Right lobe of liver (tissue), 6 donors: ENCODE data around the gene NDST4. TPM values are rescaled to one million over a fixed set of nuclear protein-coding genes. Genes with fewer than 3 reads are reported as not detected.

Source experiments
- ATAC-seq, 4 donors: fragments of 200-7000 bp; cut with Tn5 transposase; one replicate each; pipeline ENCODE4 v1.9.1; 2020; ENCODE audit warnings: mild to moderate bottlenecking in 4 of 4, moderate library complexity in 4 of 4
- DNase-seq, 3 donors: peaks; one replicate each; pipeline ENCODE4 v3.0.0-alpha.2; 2020
- H3K27ac ChIP-seq, 3 donors: fragments of 200-600 bp; one replicate each; pipeline ENCODE4 v1.8.0; 2022
- H3K27me3 ChIP-seq, 2 donors: fragments of 200-600 bp; one replicate each; pipeline ENCODE4 v1.8.0; 2022
- H3K36me3 ChIP-seq, 4 donors: fragments of 200-600 bp; sonication (generic) in 1 of 4; one replicate each; pipeline versions ENCODE4 v1.5.1 to v1.8.0; 2017 to 2022; ENCODE audit warnings: control low read depth in 1 of 4
- H3K4me1 ChIP-seq, 4 donors: fragments of 200-600 bp; sonication (generic) in 1 of 4; one replicate each; pipeline versions ENCODE4 v1.5.1 to v1.8.0; 2017 to 2022; ENCODE audit warnings: control low read depth in 1 of 4
- H3K4me3 ChIP-seq, 3 donors: fragments of 200-600 bp; one replicate each; pipeline ENCODE4 v1.8.0; 2022
- H3K9me3 ChIP-seq, 4 donors: fragments of 200-600 bp; sonication (generic) in 1 of 4; one replicate each; pipeline versions ENCODE4 v1.5.1 to v1.8.0; 2017 to 2022; ENCODE audit warnings: control low read depth in 1 of 4
- POLR2A ChIP-seq: fragments of 450-650 bp; IDR thresholded peaks from one replicate; pipeline ENCODE4 v1.6.1; 2017; ENCODE audit warnings: antibody characterized with exemption, mild to moderate bottlenecking
- WGBS: methylation state at CpG from one replicate; pipeline ENCODE4 v1.1.6; 2018; ENCODE audit warnings: low coverage, low lambda C conversion rate; ENCODE audit not compliant: insufficient coverage; ENCODE audit errors: missing lambda C conversion rate; 5-methylcytosine and 5-hydroxymethylcytosine counted together
- intact Hi-C, 2 donors: fragments of 100-400 bp; cut with DNase I; formaldehyde crosslinking; loops; one replicate each; pipeline versions ENCODE4 v1.11.2 to v1.14.1; 2022
- total RNA-seq, 6 experiments: library from RNA; depleted of rRNA in 2 of 6; stranded (reverse); fragments of >200 nt in 2 of 6; fragmentation: NEBNext Ultra II Directional in 3 of 6; extraction: Animal tissue kit (Norgen Biotek cat#: 25700) in 3 of 6; gene quantifications; one replicate each; pipeline versions ENCODE4 v1.1.0 to v1.2.4, GENCODE V29; 2016 to 2023
- TF ChIP-seq, protein P1 (sequence below), 4 donors: fragments of 200-600 bp in 3 of 4; fragments of 450-650 bp in 1 of 4; IDR thresholded peaks; one replicate each; pipeline versions ENCODE4 v1.5.1 to v1.8.0; 2016 to 2022; ENCODE audit warnings: antibody characterized with exemption in 4 of 4, mild to moderate bottlenecking in 2 of 4
- donor health status: DM: no; HTN: yes; CAD: no.
- donor health status: DM: no; HTN: no; CAD: no.
- donor health status: DM: no; HTN: no; CAD: no.
- donor health status: DM: no; HTN: yes; CAD: no.
- donor health status: DM: no; HTN: yes; CAD: no.

The NDST4 gene
- total RNA-seq, 6 experiments from 2014 or later, result not detected

DNA sequence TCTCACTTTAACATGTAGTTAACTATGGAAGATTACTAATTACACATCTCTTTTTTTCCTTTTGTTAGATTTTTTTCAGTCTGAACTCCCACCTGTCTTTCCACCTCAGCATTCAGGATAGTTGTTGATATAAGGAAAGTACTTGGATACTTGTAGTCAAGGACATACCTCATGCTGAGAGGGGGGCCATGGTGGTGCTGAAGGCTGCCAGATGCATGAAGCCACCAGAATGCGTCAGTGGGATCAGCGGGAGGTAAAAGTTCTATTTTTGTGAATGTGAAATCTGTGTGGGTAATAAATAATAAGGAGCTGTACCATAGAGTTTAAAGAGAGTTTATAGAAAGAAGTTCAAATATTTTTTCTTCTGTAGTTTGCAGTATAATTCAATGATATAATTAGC lies 13.1 kb upstream of the NDST4 start:
- no peaks in the 10 kb centered on the region for H3K4me1 ChIP-seq
- TF ChIP-seq, protein P1, sequence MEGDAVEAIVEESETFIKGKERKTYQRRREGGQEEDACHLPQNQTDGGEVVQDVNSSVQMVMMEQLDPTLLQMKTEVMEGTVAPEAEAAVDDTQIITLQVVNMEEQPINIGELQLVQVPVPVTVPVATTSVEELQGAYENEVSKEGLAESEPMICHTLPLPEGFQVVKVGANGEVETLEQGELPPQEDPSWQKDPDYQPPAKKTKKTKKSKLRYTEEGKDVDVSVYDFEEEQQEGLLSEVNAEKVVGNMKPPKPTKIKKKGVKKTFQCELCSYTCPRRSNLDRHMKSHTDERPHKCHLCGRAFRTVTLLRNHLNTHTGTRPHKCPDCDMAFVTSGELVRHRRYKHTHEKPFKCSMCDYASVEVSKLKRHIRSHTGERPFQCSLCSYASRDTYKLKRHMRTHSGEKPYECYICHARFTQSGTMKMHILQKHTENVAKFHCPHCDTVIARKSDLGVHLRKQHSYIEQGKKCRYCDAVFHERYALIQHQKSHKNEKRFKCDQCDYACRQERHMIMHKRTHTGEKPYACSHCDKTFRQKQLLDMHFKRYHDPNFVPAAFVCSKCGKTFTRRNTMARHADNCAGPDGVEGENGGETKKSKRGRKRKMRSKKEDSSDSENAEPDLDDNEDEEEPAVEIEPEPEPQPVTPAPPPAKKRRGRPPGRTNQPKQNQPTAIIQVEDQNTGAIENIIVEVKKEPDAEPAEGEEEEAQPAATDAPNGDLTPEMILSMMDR (IDR thresholded peaks at IDR 0.05), result no peak
- TF ChIP-seq POLR2A, result no peak
- intact Hi-C loops, result no loop called here
- H3K27me3 ChIP-seq, result no peaks in the 10 kb centered on the region
- no peaks in the 10 kb centered on the region for H3K36me3 ChIP-seq
- ATAC-seq, result no peak
- WGBS, result 72% methylated on average over 2 of the region's 2 CpGs
- no peak for DNase-seq
- no peaks in the 10 kb centered on the region for H3K9me3 ChIP-seq
- no peak overlapping the region for H3K27ac ChIP-seq
- no peak overlapping the region for H3K4me3 ChIP-seq

DNA sequence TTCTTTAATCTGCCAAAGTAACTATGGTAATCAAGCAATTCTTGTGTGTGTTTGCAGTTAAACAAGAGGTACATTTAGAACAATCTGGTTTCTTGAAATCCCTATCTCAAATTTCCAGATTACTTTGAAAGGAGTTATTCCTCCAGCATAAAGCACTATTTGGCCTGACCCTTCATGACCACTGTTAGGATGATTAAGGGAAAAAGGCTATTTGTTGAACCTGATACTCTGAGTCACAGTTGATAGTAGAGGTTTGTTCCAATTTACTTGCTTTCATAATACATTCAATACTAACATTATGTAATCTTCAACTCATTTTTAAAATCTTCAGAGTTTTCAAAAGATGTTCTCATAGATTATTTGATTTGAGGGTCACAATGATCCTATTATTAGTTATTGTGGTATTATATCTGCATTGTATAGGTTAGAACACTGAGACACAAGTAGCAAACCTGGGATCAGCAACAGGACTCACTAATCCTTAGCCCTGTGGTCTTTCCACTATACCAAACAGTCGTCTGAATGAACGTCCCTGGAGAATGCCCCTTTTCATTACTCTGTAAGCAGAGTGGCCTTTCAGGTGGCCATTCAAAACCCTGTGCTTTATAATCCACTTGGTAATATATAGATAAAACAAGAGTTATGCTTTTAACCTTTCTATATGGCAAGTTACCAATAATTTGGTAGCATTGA lies 8.1 kb upstream of the NDST4 start:
- no peak overlapping the region for H3K4me3 ChIP-seq
- no peaks in the 10 kb centered on the region for H3K9me3 ChIP-seq
- DNase-seq, result no peak
- ATAC-seq, result peak in 2 of 4 donors; percentile 19 to 86
- H3K27me3 ChIP-seq, result no peaks in the 10 kb centered on the region
- no peaks in the 10 kb centered on the region for H3K36me3 ChIP-seq
- H3K4me1 ChIP-seq, result no peaks in the 10 kb centered on the region
- no peak for TF ChIP-seq POLR2A
- TF ChIP-seq, protein P1 (IDR thresholded peaks at IDR 0.05), result no peak
- intact Hi-C loops, result no loop called here
- H3K27ac ChIP-seq, result no peak overlapping the region
- 47% methylated on average over 2 of the region's 2 CpGs for WGBS

DNA sequence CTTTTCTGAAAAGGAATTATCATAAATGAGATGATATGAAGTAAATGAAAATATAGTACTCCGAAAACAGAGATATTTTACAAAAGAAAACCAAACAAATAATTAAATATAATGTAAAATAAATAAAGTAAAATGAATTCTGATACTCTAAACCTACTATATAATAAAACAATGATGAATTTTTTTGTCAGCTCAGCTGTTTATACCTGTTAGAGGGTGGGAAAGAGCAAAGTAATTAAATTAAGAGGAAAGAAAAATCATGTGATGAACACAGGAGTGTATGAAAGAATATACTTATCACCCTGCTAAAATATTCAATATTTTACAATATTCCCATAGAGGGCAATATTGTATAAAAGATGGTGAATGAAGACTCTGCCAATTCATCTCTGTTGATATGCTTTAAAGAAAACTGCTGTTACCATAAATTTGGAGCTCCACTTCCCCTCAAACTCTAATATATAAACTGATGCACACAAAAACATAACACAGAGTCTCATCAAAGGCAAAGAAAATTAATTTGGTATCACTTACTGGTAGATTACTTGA lies 6.5 kb upstream of the NDST4 start:
- no peaks in the 10 kb centered on the region for H3K27me3 ChIP-seq
- H3K4me3 ChIP-seq, result no peak overlapping the region
- WGBS, result 47% methylated on average over 1 of the region's 1 CpG
- TF ChIP-seq, protein P1 (IDR thresholded peaks at IDR 0.05), result peak in 3 of 4 donors; percentile 23 to 29 (median 26)
- TF ChIP-seq POLR2A, result no peak
- no peaks in the 10 kb centered on the region for H3K4me1 ChIP-seq
- no peaks in the 10 kb centered on the region for H3K36me3 ChIP-seq
- ATAC-seq, result peak in 1 of 4 donors; percentile 46
- no peak overlapping the region for H3K27ac ChIP-seq
- intact Hi-C loops, result no loop called here
- DNase-seq, result no peak
- H3K9me3 ChIP-seq, result no peaks in the 10 kb centered on the region

DNA sequence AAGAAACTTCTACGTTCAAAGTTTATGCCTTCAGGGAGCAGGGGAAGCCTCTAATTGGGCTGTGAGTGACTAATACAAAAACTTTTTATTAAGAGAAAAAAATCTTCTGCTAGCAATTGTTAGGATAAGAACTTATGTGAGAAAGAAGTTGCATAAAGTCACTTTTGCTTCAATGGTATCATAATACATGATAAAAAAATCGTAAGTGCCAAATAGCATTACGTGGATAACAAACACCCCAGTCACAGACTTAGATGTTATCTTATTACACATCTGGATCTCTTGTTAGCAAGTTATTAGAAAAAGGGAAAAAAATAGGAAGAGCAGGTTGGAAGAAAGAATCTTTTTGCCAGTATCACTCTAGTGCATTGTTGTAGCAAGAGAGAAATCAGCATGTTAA lies 4.2 kb upstream of the NDST4 start:
- no peaks in the 10 kb centered on the region for H3K4me1 ChIP-seq
- H3K27me3 ChIP-seq, result no peaks in the 10 kb centered on the region
- ATAC-seq (no peak), DNase-seq (no peak)
- no peak overlapping the region for H3K27ac ChIP-seq
- no peaks in the 10 kb centered on the region for H3K36me3 ChIP-seq
- H3K4me3 ChIP-seq, result no peak overlapping the region
- no peak for TF ChIP-seq POLR2A
- TF ChIP-seq, protein P1 (IDR thresholded peaks at IDR 0.05), result no peak
- 75% methylated on average over 3 of the region's 3 CpGs for WGBS
- intact Hi-C loops, result no loop called here
- no peaks in the 10 kb centered on the region for H3K9me3 ChIP-seq
